ENCODE data around the gene KRIT1. TPM values are rescaled to one million over a fixed set of nuclear protein-coding genes. Genes with fewer than 3 reads are reported as not detected.
"Not testable (repeated sequence)": the region's sequence is repeated elsewhere in the genome, so short reads cannot be mapped to it uniquely, and the experiment has no call there.

The KRIT1 gene
- polyA plus RNA-seq, 3 donors from 2014 or later: 7.0 to 21.3 (median 7.4) TPM

DNA sequence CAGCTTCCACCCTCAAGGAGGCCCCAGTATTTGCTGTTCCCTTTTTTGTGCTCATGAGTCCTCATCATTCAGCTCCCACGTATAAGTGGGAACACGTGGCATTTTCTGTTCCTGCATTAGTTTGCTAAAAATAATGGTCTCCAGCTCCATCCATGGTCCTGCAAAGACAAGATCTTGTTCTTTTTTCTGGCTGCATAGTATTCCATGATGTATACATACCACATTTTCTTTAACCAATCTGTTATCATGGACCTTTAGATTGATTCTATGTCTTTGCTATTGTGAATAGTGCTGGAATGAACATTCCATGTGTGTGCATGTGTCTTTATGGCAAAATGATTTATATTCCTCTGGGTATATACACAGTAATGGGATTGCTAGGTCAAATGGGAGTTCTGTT, 17.0 kb downstream of the KRIT1 start:
- Mint-ChIP-seq H3K27me3 (ENCODE audit: low read depth in 3 of 3) (peaks cover 0 to 3% (median 0%) of the 10 kb centered on the region in 3 donors), H3K36me3 (peaks cover 42 to 59% (median 43%) of the 10 kb centered on the region in 3 donors), H3K4me1 (peaks cover 3 to 12% of the 10 kb centered on the region in 2 donors), H3K4me3 (no peak overlapping the region), H3K9me3 (no peaks in the 10 kb centered on the region), H3K27ac (no peak overlapping the region)
- no peak for DNase-seq

- no peak for DNase-seq
- Mint-ChIP-seq H3K4me3 (no peak overlapping the region), H3K27ac (peak overlapping the region in 1 of 6 donors; percentile 6), H3K27me3 (ENCODE audit: low read depth in 3 of 3) (peaks cover 0 to 3% (median 0%) of the 10 kb centered on the region in 3 donors), H3K9me3 (no peaks in the 10 kb centered on the region), H3K4me1 (peaks cover 3 to 12% of the 10 kb centered on the region in 2 donors), H3K36me3 (peaks cover 41 to 57% (median 41%) of the 10 kb centered on the region in 3 donors)
These were observed 17.6 kb downstream of the KRIT1 start for GRCh38 chr7:92228100-92228499.

DNA sequence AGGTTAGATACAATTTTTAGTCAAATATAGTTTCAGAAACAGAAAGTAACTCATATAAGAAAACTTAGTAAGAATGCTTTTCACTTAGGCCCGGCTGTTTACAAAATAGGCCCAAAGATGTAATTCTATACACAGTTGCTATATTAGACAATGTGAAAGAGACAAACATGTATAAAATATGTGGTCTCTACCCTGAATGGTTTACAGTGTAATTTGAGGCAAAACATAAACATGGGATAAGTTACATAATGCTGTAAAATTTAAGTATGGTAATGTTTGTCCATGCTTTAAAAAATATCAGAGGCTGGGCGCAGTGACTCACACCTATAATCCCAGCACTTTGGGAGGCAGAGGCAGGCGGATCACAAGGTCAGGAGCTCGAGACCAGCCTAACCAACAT, 18.7 kb downstream of the KRIT1 start:
- no peaks in the 10 kb centered on the region for H3K9me3 Mint-ChIP-seq
- peaks cover 0 to 2% (median 0%) of the 10 kb centered on the region in 3 donors for H3K27me3 Mint-ChIP-seq (ENCODE audit: low read depth in 3 of 3)
- peaks cover 3 to 12% of the 10 kb centered on the region in 2 donors for H3K4me1 Mint-ChIP-seq
- peak overlapping the region in 1 of 6 donors; percentile 7 for H3K27ac Mint-ChIP-seq
- no peak for DNase-seq
- peaks cover 36 to 52% (median 38%) of the 10 kb centered on the region in 3 donors for H3K36me3 Mint-ChIP-seq
- no peak overlapping the region for H3K4me3 Mint-ChIP-seq

- H3K9me3 Mint-ChIP-seq: no peaks in the 10 kb centered on the region
These were observed 23.9 kb downstream of the KRIT1 start for GRCh38 chr7:92221766-92222165.

DNA sequence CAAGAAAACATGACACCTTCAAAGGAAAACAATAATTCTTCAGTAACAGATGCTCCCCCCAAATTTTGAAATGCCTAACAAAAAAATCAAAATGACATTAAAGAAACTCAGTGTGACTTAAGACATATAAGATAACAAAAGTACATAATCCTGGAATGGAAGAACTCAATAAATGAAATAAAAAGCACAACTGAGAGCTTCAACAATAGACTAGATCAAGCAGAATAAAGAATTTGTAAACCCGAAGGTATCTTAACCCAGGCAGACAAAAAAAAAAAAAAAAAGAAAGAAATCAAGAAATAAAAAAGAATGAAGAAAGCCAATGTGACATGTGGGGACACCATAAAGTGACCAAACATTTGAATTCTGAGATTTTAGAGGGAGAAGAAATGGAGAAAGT, 39.0 kb downstream of the KRIT1 start:
- Mint-ChIP-seq H3K27me3 (ENCODE audit: low read depth in 3 of 3) (no peaks in the 10 kb centered on the region), H3K36me3 (peaks cover 43 to 63% (median 46%) of the 10 kb centered on the region in 3 donors), H3K9me3 (peaks cover 5 to 13% (median 8%) of the 10 kb centered on the region in 6 donors), H3K4me1 (peaks cover 11 to 28% of the 10 kb centered on the region in 2 donors), H3K4me3 (no peak overlapping the region), H3K27ac (no peak overlapping the region)
- no peak for DNase-seq

More at GRCh38 chr7:92221766-92222165, 23.9 kb downstream of the KRIT1 start:
- DNase-seq: no peak
- H3K27ac Mint-ChIP-seq: no peak overlapping the region
- peaks cover 0 to 2% (median 2%) of the 10 kb centered on the region in 3 donors for H3K27me3 Mint-ChIP-seq (ENCODE audit: low read depth in 3 of 3)
- H3K36me3 Mint-ChIP-seq: peaks cover 34 to 60% (median 39%) of the 10 kb centered on the region in 3 donors
- H3K4me1 Mint-ChIP-seq: no peaks in the 10 kb centered on the region
- H3K4me3 Mint-ChIP-seq: no peak overlapping the region

- Mint-ChIP-seq H3K36me3 (peaks cover 38 to 58% (median 41%) of the 10 kb centered on the region in 3 donors), H3K4me3 (no peak overlapping the region), H3K9me3 (peaks cover 5 to 13% (median 8%) of the 10 kb centered on the region in 6 donors), H3K27ac (no peak overlapping the region), H3K27me3 (ENCODE audit: low read depth in 3 of 3) (no peaks in the 10 kb centered on the region), H3K4me1 (peaks cover 11 to 28% of the 10 kb centered on the region in 2 donors)
- no peak for DNase-seq
These were observed 39.7 kb downstream of the KRIT1 start for GRCh38 chr7:92205987-92206386.

GRCh38 chr7:92200791-92201190, 44.9 kb downstream of the KRIT1 start:
- no peaks in the 10 kb centered on the region for H3K9me3 Mint-ChIP-seq
- no peak for DNase-seq
- peaks cover 23 to 41% (median 23%) of the 10 kb centered on the region in 3 donors for H3K36me3 Mint-ChIP-seq
- H3K4me1 Mint-ChIP-seq: no peaks in the 10 kb centered on the region
- H3K27ac Mint-ChIP-seq: peak overlapping the region in 1 of 6 donors; percentile 53
- no peaks in the 10 kb centered on the region for H3K27me3 Mint-ChIP-seq (ENCODE audit: low read depth in 3 of 3)
- no peak overlapping the region for H3K4me3 Mint-ChIP-seq

DNA sequence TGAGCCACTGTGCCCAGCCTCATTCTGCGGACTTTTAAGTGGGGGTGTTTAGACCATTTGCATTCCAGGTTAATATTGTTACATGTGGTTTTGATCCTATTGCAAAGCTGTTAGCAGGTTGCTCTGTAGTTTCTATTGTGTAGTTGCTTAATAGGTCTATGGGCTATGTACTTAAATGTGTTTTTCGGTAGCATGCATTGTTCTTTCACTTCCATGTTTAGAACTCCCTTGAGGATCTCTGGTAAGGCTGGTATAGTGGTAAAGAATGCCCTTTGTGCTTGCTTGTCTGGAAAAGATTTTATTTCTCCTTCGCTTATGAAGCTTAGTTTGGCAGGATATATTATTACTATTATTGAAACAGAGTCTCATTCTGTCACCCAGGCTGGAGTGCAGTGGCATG, 53.4 kb downstream of the KRIT1 start:
- Mint-ChIP-seq H3K27me3 (ENCODE audit: low read depth in 3 of 3) (peaks cover 4 to 6% (median 5%) of the 10 kb centered on the region in 3 donors), H3K36me3 (peaks cover 10 to 36% (median 32%) of the 10 kb centered on the region in 3 donors), H3K27ac (no peak overlapping the region), H3K9me3 (peaks cover 24 to 39% (median 35%) of the 10 kb centered on the region in 6 donors), H3K4me3 (no peak overlapping the region), H3K4me1 (no peaks in the 10 kb centered on the region)
- no peak for DNase-seq

GRCh38 chr7:92189246-92189645, 56.5 kb downstream of the KRIT1 start:
- H3K27me3 Mint-ChIP-seq (ENCODE audit: low read depth in 3 of 3); DNase-seq; H3K4me1 Mint-ChIP-seq; H3K4me3 Mint-ChIP-seq; H3K27ac Mint-ChIP-seq: not testable (repeated sequence)
- peaks cover 23 to 48% (median 37%) of the 10 kb centered on the region in 6 donors for H3K9me3 Mint-ChIP-seq
- peaks cover 3 to 19% (median 10%) of the 10 kb centered on the region in 3 donors for H3K36me3 Mint-ChIP-seq

DNA sequence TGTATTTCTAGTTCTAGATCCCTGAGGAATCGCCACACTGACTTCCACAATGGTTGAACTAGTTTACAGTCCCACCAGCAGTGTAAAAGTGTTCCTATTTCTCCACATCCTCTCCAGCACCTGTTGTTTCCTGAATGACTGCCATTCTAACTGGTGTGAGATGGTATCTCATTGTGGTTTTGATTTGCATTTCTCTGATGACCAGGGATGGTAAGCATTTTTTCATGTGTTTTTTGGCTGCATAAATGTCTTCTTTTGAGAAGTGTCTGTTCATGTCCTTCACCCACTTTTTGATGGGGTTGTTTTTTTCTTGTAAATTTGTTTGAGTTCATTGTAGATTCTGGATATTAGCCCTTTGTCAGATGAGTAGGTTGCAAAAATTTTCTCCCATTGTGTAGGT, 61.4 kb downstream of the KRIT1 start:
- H3K36me3 Mint-ChIP-seq, H3K27ac Mint-ChIP-seq, H3K4me1 Mint-ChIP-seq, H3K4me3 Mint-ChIP-seq, DNase-seq: not testable (repeated sequence)
- Mint-ChIP-seq H3K9me3 (peaks cover 8 to 22% (median 14%) of the 10 kb centered on the region in 6 donors), H3K27me3 (ENCODE audit: low read depth in 3 of 3) (peaks cover 0 to 13% (median 2%) of the 10 kb centered on the region in 3 donors)

DNA sequence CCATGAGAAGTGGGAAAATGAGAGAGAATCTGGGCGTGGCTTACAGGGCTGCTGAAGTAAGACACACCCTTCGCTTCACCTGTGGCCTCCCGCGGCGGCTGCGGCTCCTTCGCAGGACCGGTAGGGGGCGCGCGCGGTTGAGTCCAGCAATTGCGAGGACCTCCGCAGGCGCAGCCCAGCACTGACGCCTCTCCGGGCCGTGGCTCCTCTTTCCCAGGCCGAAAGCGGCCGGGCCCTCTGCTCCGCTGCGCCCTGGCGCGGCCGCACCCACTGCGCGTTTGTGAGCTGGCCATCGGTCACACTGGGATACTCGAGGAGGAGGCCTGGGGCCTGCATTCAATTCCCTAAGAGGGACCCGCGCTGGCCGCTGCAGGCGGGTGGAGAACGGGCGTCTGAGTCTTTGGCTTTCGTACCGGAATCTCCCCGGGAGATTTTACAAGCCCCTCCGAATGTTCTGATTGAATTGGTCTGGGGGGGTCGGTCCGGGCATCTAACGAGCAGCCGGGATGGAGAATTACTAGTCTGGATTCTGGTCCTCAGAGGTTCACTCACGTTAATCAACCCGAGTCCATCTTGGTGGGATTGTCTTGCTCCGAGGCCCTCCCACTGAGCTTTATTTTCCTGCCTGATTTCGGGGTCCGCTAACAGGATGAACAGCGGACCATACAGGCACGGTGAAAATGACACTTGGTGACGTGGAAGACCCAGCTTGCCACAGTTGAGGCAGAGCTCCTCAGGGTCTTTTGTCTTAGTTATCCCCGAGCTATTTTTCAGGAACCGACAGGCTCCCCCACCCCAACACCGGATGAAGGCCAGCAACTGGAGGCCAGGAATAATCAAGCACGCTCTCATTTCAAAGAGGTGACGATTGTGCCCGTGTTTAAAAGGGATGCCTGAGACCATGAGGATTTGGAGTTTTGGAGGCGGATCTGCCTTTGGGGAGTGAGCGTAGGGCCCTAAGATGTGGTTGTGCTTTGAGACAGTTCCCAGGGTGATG, 66.5 kb downstream of the KRIT1 start, which contains the start of gene LRRD1:
LRRD1 (minus strand) TSS at position 215 of the 997 bp plus-strand sequence. CDS start 13,940 bp downstream, outside the sequence.
- H3K4me1 Mint-ChIP-seq: peaks cover 9 to 15% of the 10 kb centered on the region in 2 donors
- peak; percentile 80 to 84 (median 83) for DNase-seq
- peaks cover 0 to 5% (median 0%) of the 10 kb centered on the region in 6 donors for H3K9me3 Mint-ChIP-seq
- H3K27me3 Mint-ChIP-seq (ENCODE audit: low read depth in 3 of 3): peaks cover 3 to 12% (median 7%) of the 10 kb centered on the region in 3 donors
- no peaks in the 10 kb centered on the region for H3K36me3 Mint-ChIP-seq
- peak within 1 kb of the TSS; percentile 79 to 86 (median 82) for H3K4me3 Mint-ChIP-seq
- peak within 1 kb of the TSS in 2 of 6 donors; percentile 27 to 48 for H3K27ac Mint-ChIP-seq

DNA sequence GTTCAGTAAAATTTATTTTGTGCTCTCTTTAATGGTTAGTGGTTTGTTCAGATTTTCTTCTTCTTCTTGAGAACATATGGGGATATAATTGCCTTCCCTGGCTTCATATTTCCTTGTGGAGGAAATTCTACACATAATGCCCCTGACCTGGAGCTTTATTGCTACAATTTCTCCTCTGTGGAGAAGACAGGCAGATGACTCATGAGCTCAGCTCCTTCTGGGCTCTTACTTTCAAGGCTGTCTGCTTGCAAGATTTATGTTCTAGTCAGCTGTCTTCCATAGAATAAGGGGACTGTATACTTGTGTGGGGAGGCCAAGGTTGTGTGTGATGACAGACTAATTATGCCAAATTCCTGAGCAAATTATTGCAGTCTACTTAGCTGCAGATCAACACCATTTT, 68.4 kb downstream of the KRIT1 start:
- peaks cover 0 to 1% (median 0%) of the 10 kb centered on the region in 6 donors for H3K9me3 Mint-ChIP-seq
- H3K4me1 Mint-ChIP-seq: peaks cover 9 to 15% of the 10 kb centered on the region in 2 donors
- no peak overlapping the region for H3K27ac Mint-ChIP-seq
- no peak overlapping the region for H3K4me3 Mint-ChIP-seq
- H3K36me3 Mint-ChIP-seq: no peaks in the 10 kb centered on the region
- H3K27me3 Mint-ChIP-seq (ENCODE audit: low read depth in 3 of 3): peaks cover 5 to 12% (median 9%) of the 10 kb centered on the region in 3 donors
- DNase-seq: no peak

- H3K4me3 Mint-ChIP-seq, H3K9me3 Mint-ChIP-seq, H3K36me3 Mint-ChIP-seq, DNase-seq, H3K27ac Mint-ChIP-seq, H3K4me1 Mint-ChIP-seq: not testable (repeated sequence)
- peaks cover 0 to 10% (median 5%) of the 10 kb centered on the region in 3 donors for H3K27me3 Mint-ChIP-seq (ENCODE audit: low read depth in 3 of 3)
These were observed 76.2 kb downstream of the KRIT1 start for GRCh38 chr7:92169529-92169928.

DNA sequence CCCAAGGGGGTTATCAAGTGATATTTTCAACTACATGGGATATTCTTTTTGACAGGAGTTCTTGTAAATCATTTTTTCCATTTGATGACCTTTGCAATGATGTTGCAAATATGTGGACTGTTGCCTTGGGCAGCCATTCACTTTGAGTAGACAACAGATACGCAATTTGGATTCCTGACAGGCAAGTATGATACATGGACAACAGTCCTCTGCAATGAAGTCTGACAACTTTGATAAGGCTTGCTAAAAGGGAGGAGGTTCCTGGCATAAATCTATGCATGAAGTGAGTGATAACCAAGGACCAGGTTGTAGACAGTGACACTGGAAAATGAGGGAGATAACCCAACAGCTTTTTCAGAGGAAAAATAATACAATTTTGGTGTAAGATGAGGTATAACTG, 84.4 kb downstream of the KRIT1 start:
- H3K9me3 Mint-ChIP-seq: peaks cover 0 to 1% (median 0%) of the 10 kb centered on the region in 6 donors
- H3K36me3 Mint-ChIP-seq: no peaks in the 10 kb centered on the region
- H3K4me1 Mint-ChIP-seq: no peaks in the 10 kb centered on the region
- no peak overlapping the region for H3K4me3 Mint-ChIP-seq
- DNase-seq: no peak
- peaks cover 2 to 7% (median 6%) of the 10 kb centered on the region in 3 donors for H3K27me3 Mint-ChIP-seq (ENCODE audit: low read depth in 3 of 3)
- H3K27ac Mint-ChIP-seq: no peak overlapping the region

Measured in immature natural killer cell (primary cell).